Osteoblast (primary cell): ENCODE data around the gene RIMS1. TPM values are rescaled to one million over a fixed set of nuclear protein-coding genes. Genes with fewer than 3 reads are reported as not detected.

ENCODE experiments used
- DNase-seq: peaks from one replicate; pipeline ENCODE4 v3.0.0; 2011; ENCODE audit warnings: low spot score, mixed read lengths; ENCODE audit not compliant: insufficient read length; ENCODE audit errors: missing footprints
- H2AFZ ChIP-seq: 2 replicates; pipeline ENCODE4 v1.6.0; 2011; ENCODE audit warnings: mild to moderate bottlenecking, low read length
- H3K27ac ChIP-seq: 2 replicates; pipeline ENCODE4 v1.5.1; 2011; ENCODE audit warnings: mild to moderate bottlenecking, low read depth, low read length, moderate library complexity
- H3K27me3 ChIP-seq: 2 replicates; pipeline ENCODE4 v1.6.0; 2012; ENCODE audit warnings: mild to moderate bottlenecking, control low read depth, inconsistent platforms, low read length, moderate library complexity; ENCODE audit not compliant: insufficient read depth
- H3K36me3 ChIP-seq: 2 replicates; pipeline ENCODE4 v1.5.1; 2011; ENCODE audit warnings: mild to moderate bottlenecking, low read length, control low read depth, moderate library complexity; ENCODE audit not compliant: insufficient read depth
- H3K4me1 ChIP-seq: 2 replicates; pipeline ENCODE4 v1.5.1; 2011; ENCODE audit warnings: mild to moderate bottlenecking, low read length, control low read depth, moderate library complexity; ENCODE audit not compliant: insufficient read depth
- H3K4me2 ChIP-seq: 2 replicates; pipeline ENCODE4 v1.6.0; 2011; ENCODE audit warnings: mild to moderate bottlenecking, low read length; ENCODE audit not compliant: insufficient read depth
- H3K4me3 ChIP-seq: fragments of 200-600 bp; sonication (generic); 3 replicates; pipeline ENCODE4 v1.5.1; 2012; ENCODE audit warnings: mild to moderate bottlenecking, low read length, inconsistent platforms; ENCODE audit not compliant: insufficient read depth
- H3K79me2 ChIP-seq: 2 replicates; pipeline ENCODE4 v1.6.0; 2012; ENCODE audit warnings: mild to moderate bottlenecking, low read length, control low read depth, inconsistent platforms; ENCODE audit not compliant: insufficient read depth
- H3K9me3 ChIP-seq: 2 replicates; pipeline ENCODE4 v1.5.1; 2011; ENCODE audit warnings: low read depth, low read length, control low read depth
- H4K20me1 ChIP-seq: 2 replicates; pipeline ENCODE4 v1.6.0; 2012; ENCODE audit warnings: mild to moderate bottlenecking, low read length, control low read depth; ENCODE audit not compliant: insufficient read depth
- CTCF ChIP-seq: IDR thresholded peaks from 2 replicates; pipeline ENCODE4 v1.5.1; 2011; ENCODE audit warnings: mild to moderate bottlenecking, low read depth, low read length, moderate library complexity; ENCODE audit errors: extremely low read depth
- total RNA-seq: library from RNA; depleted of rRNA; stranded (reverse); fragments of >200 nt; gene quantifications from 2 replicates; pipeline ENCODE4 v1.2.3, GENCODE V29; 2012

The RIMS1 gene
- total RNA-seq, 1 donor, result 13.4 TPM

- no peak for DNase-seq
- no peaks in the 10 kb centered on the region for H3K36me3 ChIP-seq
- H3K27ac ChIP-seq, result no peak overlapping the region
- no peaks in the 10 kb centered on the region for H3K4me1 ChIP-seq
- no peak overlapping the region for H3K4me2 ChIP-seq
- H3K4me3 ChIP-seq, result no peak overlapping the region
- H2AFZ ChIP-seq, result no peak overlapping the region
- TF ChIP-seq CTCF, result no peak
- H3K27me3 ChIP-seq, result no peaks in the 10 kb centered on the region
- no peaks in the 10 kb centered on the region for H4K20me1 ChIP-seq
- H3K79me2 ChIP-seq, result no peaks in the 10 kb centered on the region
- H3K9me3 ChIP-seq, result no peaks in the 10 kb centered on the region
Observed at GRCh38 chr6:72094506-72094905, 208.2 kb downstream of the RIMS1 start.

DNA sequence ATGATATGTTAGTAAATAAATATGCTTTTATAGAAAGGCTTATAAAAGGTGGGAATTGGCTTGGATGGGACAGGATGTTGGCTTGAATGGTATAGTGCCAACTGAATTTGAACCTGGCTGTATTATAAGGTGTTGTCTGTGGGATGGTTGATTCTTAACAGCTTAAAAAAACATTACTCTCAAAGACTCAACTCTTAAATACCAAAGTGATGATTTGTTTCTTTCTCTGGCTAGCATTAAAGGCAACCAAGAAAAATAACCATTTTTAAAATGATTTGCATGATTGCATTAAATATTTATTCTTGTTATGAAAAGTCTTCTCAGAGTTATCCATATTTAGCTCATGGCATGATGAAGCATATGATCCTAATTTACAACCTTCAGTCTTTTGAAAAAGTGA is 216.2 kb downstream of the RIMS1 start:
- Histone ChIP-seq H3K4me3 (no peak overlapping the region), H3K4me1 (no peaks in the 10 kb centered on the region), H3K4me2 (no peak overlapping the region), H3K36me3 (no peaks in the 10 kb centered on the region), H3K27me3 (no peaks in the 10 kb centered on the region), H3K79me2 (no peaks in the 10 kb centered on the region), H4K20me1 (no peaks in the 10 kb centered on the region), H2AFZ (no peak overlapping the region), H3K9me3 (no peaks in the 10 kb centered on the region), H3K27ac (no peak overlapping the region)
- TF ChIP-seq CTCF, result no peak
- no peak for DNase-seq

DNA sequence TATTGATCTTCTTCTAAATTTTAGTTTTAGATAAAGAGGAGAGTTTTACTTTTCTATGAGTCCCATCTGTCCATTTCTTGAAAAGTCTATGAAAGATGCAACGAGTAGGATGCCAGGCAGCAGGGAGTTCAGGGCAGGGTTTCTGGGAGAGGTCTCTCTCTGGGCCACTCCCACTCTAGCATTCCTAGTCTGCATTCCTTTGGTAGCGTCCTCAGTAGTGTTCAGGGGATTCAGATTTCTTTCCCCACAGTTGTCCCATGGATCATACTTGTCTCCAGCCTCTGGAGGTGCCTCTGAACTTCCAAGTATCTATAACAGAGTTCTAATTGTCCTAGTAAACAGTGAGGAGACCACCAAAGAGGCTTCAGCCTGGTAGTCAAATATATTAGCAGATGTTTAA is 225.3 kb downstream of the RIMS1 start:
- Histone ChIP-seq H3K36me3 (no peaks in the 10 kb centered on the region), H3K4me3 (no peak overlapping the region), H3K27ac (no peak overlapping the region), H3K4me2 (no peak overlapping the region), H3K4me1 (no peaks in the 10 kb centered on the region), H3K79me2 (no peaks in the 10 kb centered on the region), H3K27me3 (no peaks in the 10 kb centered on the region), H3K9me3 (no peaks in the 10 kb centered on the region), H2AFZ (no peak overlapping the region), H4K20me1 (no peaks in the 10 kb centered on the region)
- no peak for DNase-seq
- no peak for TF ChIP-seq CTCF

GRCh38 chr6:72130327-72130726 is 244.0 kb downstream of the RIMS1 start:
- H4K20me1 ChIP-seq, result no peaks in the 10 kb centered on the region
- H2AFZ ChIP-seq, result no peak overlapping the region
- H3K9me3 ChIP-seq, result no peaks in the 10 kb centered on the region
- no peaks in the 10 kb centered on the region for H3K27me3 ChIP-seq
- no peaks in the 10 kb centered on the region for H3K4me1 ChIP-seq
- H3K4me2 ChIP-seq, result no peak overlapping the region
- no peaks in the 10 kb centered on the region for H3K36me3 ChIP-seq
- no peak for DNase-seq
- TF ChIP-seq CTCF, result no peak
- no peak overlapping the region for H3K4me3 ChIP-seq
- H3K27ac ChIP-seq, result no peak overlapping the region
- H3K79me2 ChIP-seq, result no peaks in the 10 kb centered on the region
